K562 (cell line): ENCODE results near the gene CD40. TPM values are rescaled to one million over a fixed set of nuclear protein-coding genes. Genes with fewer than 3 reads are reported as not detected.

Experiments
- ATAC-seq: fragments of 200-7000 bp; cut with Tn5 transposase; 3 replicates; pipeline ENCODE4 v1.9.1; 2020; ENCODE audit warnings: moderate library complexity
- BruUV-seq: library from RNA; stranded (reverse); fragments of 400-500 nt; replicated peaks from 2 replicates; lab custom pipeline; 2021; lab: Mats Ljungman, UMichigan
- CTCF ChIA-PET: fragments of 300-600 bp; formaldehyde crosslinking; extraction: SDS; loops from one replicate; lab custom pipeline; 2021; ENCODE audit warnings: low intra/inter-chr PET ratio; lab: Yijun Ruan, JAX
- POLR2A ChIA-PET: fragments of 300-600, 350-650 bp; sonication (Branson Sonifier 250); formaldehyde crosslinking; extraction: SDS; loops from one replicate; lab custom pipeline; 2021; ENCODE audit warnings: antibody characterized with exemption, inconsistent platforms; lab: Yijun Ruan, JAX
- DNase-seq, 4 experiments: peaks; one replicate each; pipeline versions ENCODE4 v3.0.0 to v3.0.0-alpha.2; 2011 to 2018; ENCODE audit warnings: low spot score in 3 of 4, mixed read lengths in 3 of 4; ENCODE audit errors: extremely low read depth in 1 of 4
- FAIRE-seq: peaks from 2 replicates; lab custom pipeline; 2011; peaks lifted over from hg19 to GRCh38; lab: Jason Lieb, UNC
- H2AFZ ChIP-seq: 2 replicates; pipeline ENCODE4 v1.6.0; 2011; ENCODE audit warnings: low read depth, low read length, control low read depth, inconsistent platforms
- H3K27ac ChIP-seq: fragments of 200-600 bp; 3 replicates; pipeline ENCODE4 v1.8.0; 2011; ENCODE audit warnings: low read depth, mild to moderate bottlenecking, control low read depth, inconsistent platforms, low read length, moderate library complexity, mixed read lengths; ENCODE audit errors: extremely low read depth
- H3K27me3 ChIP-seq, 2 experiments: fragments of 300-600 bp in 1 of 2; 2 replicates in 1 of 2; 3 replicates in 1 of 2; pipeline versions ENCODE4 v1.6.0 to v1.8.0; 2011; ENCODE audit warnings: inconsistent platforms in 2 of 2, low read length in 2 of 2, mild to moderate bottlenecking in 1 of 2, mixed read lengths in 1 of 2, moderate library complexity in 1 of 2; ENCODE audit not compliant: control insufficient read depth in 2 of 2, insufficient read depth in 2 of 2
- H3K36me3 ChIP-seq: fragments of 300-600 bp; 3 replicates; pipeline ENCODE4 v1.8.0; 2011; ENCODE audit warnings: mild to moderate bottlenecking, low read length, inconsistent platforms; ENCODE audit not compliant: control insufficient read depth, insufficient read depth
- H3K4me1 ChIP-seq, 2 experiments: fragments of 200-600 bp in 1 of 2; replicated peaks in 1 of 2; 2 replicates in 1 of 2; 3 replicates in 1 of 2; pipeline versions ENCODE4 v1.5.1 to v1.8.0; 2011; ENCODE audit warnings: inconsistent platforms in 2 of 2, low read length in 2 of 2, mild to moderate bottlenecking in 1 of 2, mixed read lengths in 1 of 2, moderate library complexity in 1 of 2; ENCODE audit not compliant: control insufficient read depth in 2 of 2, insufficient read depth in 2 of 2
- H3K4me2 ChIP-seq: 2 replicates; pipeline ENCODE4 v1.6.1; 2011; ENCODE audit warnings: low read length, control low read depth, inconsistent platforms, mixed read lengths; ENCODE audit not compliant: insufficient read depth
- H3K4me3 ChIP-seq: fragments of 200-600 bp; sonication (generic), shearing (Covaris generic); 2 replicates; pipeline ENCODE4 v1.5.1; 2016; ENCODE audit warnings: control low read depth, inconsistent platforms
- H3K79me2 ChIP-seq: fragments of 200-600 bp; 3 replicates; pipeline ENCODE4 v1.8.0; 2011; ENCODE audit warnings: low read length, inconsistent platforms; ENCODE audit not compliant: control insufficient read depth, insufficient read depth
- H3K9ac ChIP-seq, 2 experiments: 2 replicates each; pipeline versions ENCODE4 v1.6.0 to v1.6.1; 2011; ENCODE audit warnings: low read depth in 2 of 2, low read length in 2 of 2, control low read depth in 1 of 2, inconsistent platforms in 1 of 2, mild to moderate bottlenecking in 1 of 2, mixed read lengths in 1 of 2; ENCODE audit not compliant: insufficient read depth in 1 of 2
- H3K9me1 ChIP-seq: one replicate; pipeline ENCODE4 v1.6.0; 2011; ENCODE audit warnings: inconsistent platforms, mild to moderate bottlenecking, low read length, moderate library complexity; ENCODE audit not compliant: control insufficient read depth, insufficient read depth
- H3K9me3 ChIP-seq: replicated peaks from 2 replicates; pipeline ENCODE4 v1.5.1; 2011; ENCODE audit warnings: low read depth, low read length, inconsistent platforms; ENCODE audit not compliant: control insufficient read depth, insufficient read depth
- H4K20me1 ChIP-seq: replicated peaks from 2 replicates; pipeline ENCODE4 v1.6.1; 2011; ENCODE audit warnings: low read length, inconsistent platforms, mixed read lengths; ENCODE audit not compliant: control insufficient read depth, insufficient read depth
- CEBPZ ChIP-seq: fragments of 150-350 bp; IDR thresholded peaks from 2 replicates; pipeline ENCODE4 v1.6.1; 2014; ENCODE audit warnings: low read depth, mild to moderate bottlenecking, low read length, borderline replicate concordance
- FOXJ3 ChIP-seq: sonication (generic); formaldehyde crosslinking; IDR thresholded peaks from 2 replicates; pipeline ENCODE4 v1.4.0; 2020; ENCODE audit warnings: mild to moderate bottlenecking, missing genetic modification reagents
- HEY1 ChIP-seq: fragments of 250-450 bp; sonication (Bioruptor Pico); IDR thresholded peaks from 2 replicates; pipeline ENCODE4 v1.5.0; 2020; ENCODE audit warnings: mild to moderate bottlenecking, moderate library complexity, borderline replicate concordance
- HMGN3 ChIP-seq: IDR thresholded peaks from 2 replicates; pipeline ENCODE4 v1.6.1; 2011; ENCODE audit warnings: borderline replicate concordance, low read depth, mild to moderate bottlenecking, mixed read lengths, low read length; ENCODE audit not compliant: insufficient read length; ENCODE audit errors: extremely low read depth
- L3MBTL2 ChIP-seq: fragments of 450-650 bp; IDR thresholded peaks from 2 replicates; pipeline ENCODE4 v1.6.1; 2016; ENCODE audit warnings: mild to moderate bottlenecking, moderate library complexity
- MAZ ChIP-seq, 2 experiments: fragments of 450-650 bp in 1 of 2; sonication (generic) in 1 of 2; formaldehyde crosslinking; IDR thresholded peaks in 1 of 2; conservative IDR thresholded peaks in 1 of 2; 2 replicates each; pipeline versions ENCODE4 v1.4.0 to v1.5.0; 2020; ENCODE audit warnings: mild to moderate bottlenecking in 1 of 2, missing genetic modification reagents in 1 of 2
- RAD21 ChIP-seq, 2 experiments: fragments of 250-450 bp in 1 of 2; fragments of 450-650 bp in 1 of 2; sonication (Bioruptor Pico) in 1 of 2; formaldehyde crosslinking in 1 of 2; IDR thresholded peaks in 1 of 2; conservative IDR thresholded peaks in 1 of 2; 2 replicates each; pipeline versions ENCODE4 v1.4.0 to v1.8.0; 2020 to 2022; ENCODE audit warnings: mild to moderate bottlenecking in 2 of 2, moderate library complexity in 1 of 2
- SAFB ChIP-seq: fragments of 200-400 bp; formaldehyde crosslinking; IDR thresholded peaks from 2 replicates; pipeline ENCODE4 v1.6.1; 2017; ENCODE audit warnings: low read depth, low read length, borderline replicate concordance
- TSC22D4 ChIP-seq: fragments of 450-650 bp; IDR thresholded peaks from 2 replicates; pipeline ENCODE4 v1.6.1; 2016; ENCODE audit warnings: missing genetic modification characterization, missing biosample characterization, control low read depth
- XRCC4 ChIP-seq: IDR thresholded peaks from one replicate; pipeline ENCODE4 v1.6.1; 2011; ENCODE audit not compliant: insufficient read depth, insufficient read length; ENCODE audit errors: extremely low read depth
- ZBTB11 ChIP-seq, 3 experiments: fragments of 200-800 bp in 1 of 3; fragments of 250-450 bp in 1 of 3; fragments of 450-650 bp in 1 of 3; sonication (Bioruptor Pico) in 1 of 3; sonication (Bioruptor generic) in 1 of 3; formaldehyde crosslinking in 1 of 3; IDR thresholded peaks; 2 replicates each; pipeline versions ENCODE4 v1.6.1 to v1.8.0; 2016 to 2022; ENCODE audit warnings: mild to moderate bottlenecking in 2 of 3, missing genetic modification characterization in 2 of 3, missing compliant biosample characterization in 1 of 3, moderate library complexity in 1 of 3
- ZFP1 ChIP-seq: fragments of 450-650 bp; formaldehyde crosslinking; IDR thresholded peaks from 2 replicates; pipeline ENCODE4 v1.4.0; 2020; ENCODE audit warnings: mild to moderate bottlenecking, mixed read lengths
- ZNF699 ChIP-seq: fragments of 250-450 bp; sonication (Bioruptor Pico); IDR thresholded peaks from 2 replicates; pipeline ENCODE4 v1.8.0; 2021; ENCODE audit warnings: mild to moderate bottlenecking, moderate library complexity; ENCODE audit not compliant: insufficient replicate concordance
- WGBS: fragments of 100-300 bp; shearing (Covaris generic); methylation state at CpG from one replicate; pipeline ENCODE4 v1.1.6; 2016; ENCODE audit warnings: low coverage, mixed read lengths; ENCODE audit not compliant: insufficient coverage; ENCODE audit errors: missing lambda C conversion rate; 5-methylcytosine and 5-hydroxymethylcytosine counted together
- in situ Hi-C: fragments of 300-500 bp; cut with MboI; formaldehyde crosslinking; loops from 4 replicates; pipeline ENCODE4 v1.15.0; 2018; ENCODE audit warnings: inconsistent platforms, mixed read lengths
- intact Hi-C: fragments of 100-400 bp; cut with micrococcal nuclease; formaldehyde crosslinking; loops from 2 replicates; pipeline ENCODE4 v1.14.2; 2022
- polyA plus RNA-seq, 8 experiments: library from polyadenylated mRNA; depleted of rRNA in 4 of 8; stranded (reverse) in 5 of 8; unstranded in 3 of 8; fragments of >200 nt; fragmentation: Nextera tagmentation in 2 of 8; fragmentation: Illumina TruSeq in 1 of 8; extraction: Ambion mirVana in 2 of 8; extraction: Trizol in 1 of 8; gene quantifications; 2 replicates each; pipeline versions ENCODE4 v1.2.1 to v1.2.3, GENCODE V29; 2011 to 2014; ENCODE audit warnings: inconsistent platforms in 1 of 8, missing spikeins in 1 of 8
- total RNA-seq, 7 experiments: library from RNA; depleted of rRNA in 6 of 7; stranded (reverse); fragments of >200 nt in 6 of 7; fragmentation: Illumina TruSeq in 2 of 7; extraction: Trizol in 2 of 7; gene quantifications; 2 replicates each; pipeline versions ENCODE4 v1.2.1 to v1.2.3, GENCODE V29; 2011 to 2021; ENCODE audit warnings: low replicate concordance in 1 of 7

Gene CD40
- total and polyA plus RNA-seq, 9 of the 15 experiments (the other 6 are each of a cell fraction or from before 2014, with no cell fraction given): 0.76 to 3.7 (median 1.6) TPM

- in situ Hi-C loops: no loop called here
- no peak for DNase-seq
- TF ChIP-seq ZFP1 (no peak), RAD21 (CRISPR knock-in tag; conservative IDR thresholded peaks at IDR 0.05 in 1 of 2, IDR thresholded peaks at IDR 0.05 in 1 of 2) (0 out of 4 replicates have a peak, but pooled peaks of 1 of the 2 experiments have one; percentile 17), HEY1 (CRISPR knock-in tag) (no peak), CEBPZ (no peak), ZNF699 (CRISPR knock-in tag) (no peak), L3MBTL2 (no peak), ZBTB11 (CRISPR knock-in tag; IDR thresholded peaks at IDR 0.05) (no peak), HMGN3 (no peak), TSC22D4 (no peak), SAFB (0 out of 2 replicates have a peak, but pooled peaks have one; percentile 19), MAZ (CRISPR knock-in tag; conservative IDR thresholded peaks at IDR 0.05 in 1 of 2, IDR thresholded peaks at IDR 0.05 in 1 of 2) (0 out of 4 replicates have a peak, but pooled peaks of 1 of the 2 experiments have one; percentile 17), FOXJ3 (no peak), XRCC4 (no peak)
Observed at GRCh38 chr20:46099491-46100287, 18.4 kb upstream of the CD40 start.

More at GRCh38 chr20:46099491-46100287, 18.4 kb upstream of the CD40 start:
- no peak for FAIRE-seq
- Histone ChIP-seq H3K9me3 (no peaks in the 10 kb centered on the region; the same call in 1 of the 2 replicates), H4K20me1 (no peaks in the 10 kb centered on the region), H3K27me3 (peaks cover 38 to 43% of the 10 kb centered on the region in 2 experiments), H3K9ac (peak overlapping the region in 1 of 2 experiments; percentile 24; a peak in 1 of 4 replicates), H3K27ac (no peak overlapping the region), H3K4me1 (peaks cover 0 to 6% of the 10 kb centered on the region in 2 experiments; a peak in 1 of 5 replicates), H3K4me3 (no peak overlapping the region), H3K79me2 (no peaks in the 10 kb centered on the region), H2AFZ (no peak overlapping the region), H3K4me2 (no peak overlapping the region), H3K9me1 (no peaks in the 10 kb centered on the region), H3K36me3 (no peaks in the 10 kb centered on the region)
- ATAC-seq: peak; percentile 58; the same call in 2 of the 3 replicates
- CTCF ChIA-PET: no interaction called here
- BruUV-seq: no TSS peak
- POLR2A ChIA-PET: no interaction called here
- WGBS: 3% methylated on average over 44 of the region's 48 CpGs
- intact Hi-C loops: no loop called here
